ENCODE results near the gene JUP.

DNA sequence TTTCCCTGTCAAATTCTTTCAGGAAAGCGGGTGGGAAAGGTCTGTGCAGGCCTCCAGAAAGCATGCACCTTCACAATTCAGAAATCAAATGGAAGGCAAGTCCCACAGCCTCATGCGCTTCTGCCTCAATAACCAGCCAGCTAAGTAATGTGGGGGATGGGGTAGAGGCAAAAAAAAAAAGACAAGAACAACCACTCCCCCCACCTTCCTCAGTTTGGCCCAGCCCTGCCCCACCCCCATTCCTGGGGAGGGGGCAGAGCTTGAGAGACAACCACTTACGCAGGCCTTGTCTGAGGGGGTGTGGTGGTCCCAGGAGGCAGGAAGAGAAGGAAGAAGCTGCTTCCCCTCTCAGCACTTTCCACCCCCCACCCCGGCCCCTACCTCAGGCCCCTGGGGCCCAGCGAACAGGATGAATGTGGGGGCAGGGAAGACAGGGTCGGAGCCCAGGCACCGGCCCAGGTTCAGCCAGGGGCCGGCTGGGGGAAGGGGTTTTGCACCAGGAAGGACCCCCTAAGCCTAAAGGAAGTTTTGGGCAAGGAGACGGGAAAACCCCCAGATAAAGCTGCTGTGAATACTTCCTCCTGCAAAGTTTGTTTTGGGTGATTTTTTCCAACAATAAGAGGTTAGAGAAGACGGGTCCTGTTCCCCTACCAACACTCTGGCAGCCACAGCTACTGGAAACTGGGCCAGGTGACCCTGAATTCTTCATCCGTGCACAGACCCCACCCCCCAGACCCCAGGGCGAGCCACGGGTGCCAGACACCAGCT, 1.2 kb downstream of the JUP start:
- TF ChIP-seq, protein P1, sequence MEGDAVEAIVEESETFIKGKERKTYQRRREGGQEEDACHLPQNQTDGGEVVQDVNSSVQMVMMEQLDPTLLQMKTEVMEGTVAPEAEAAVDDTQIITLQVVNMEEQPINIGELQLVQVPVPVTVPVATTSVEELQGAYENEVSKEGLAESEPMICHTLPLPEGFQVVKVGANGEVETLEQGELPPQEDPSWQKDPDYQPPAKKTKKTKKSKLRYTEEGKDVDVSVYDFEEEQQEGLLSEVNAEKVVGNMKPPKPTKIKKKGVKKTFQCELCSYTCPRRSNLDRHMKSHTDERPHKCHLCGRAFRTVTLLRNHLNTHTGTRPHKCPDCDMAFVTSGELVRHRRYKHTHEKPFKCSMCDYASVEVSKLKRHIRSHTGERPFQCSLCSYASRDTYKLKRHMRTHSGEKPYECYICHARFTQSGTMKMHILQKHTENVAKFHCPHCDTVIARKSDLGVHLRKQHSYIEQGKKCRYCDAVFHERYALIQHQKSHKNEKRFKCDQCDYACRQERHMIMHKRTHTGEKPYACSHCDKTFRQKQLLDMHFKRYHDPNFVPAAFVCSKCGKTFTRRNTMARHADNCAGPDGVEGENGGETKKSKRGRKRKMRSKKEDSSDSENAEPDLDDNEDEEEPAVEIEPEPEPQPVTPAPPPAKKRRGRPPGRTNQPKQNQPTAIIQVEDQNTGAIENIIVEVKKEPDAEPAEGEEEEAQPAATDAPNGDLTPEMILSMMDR (IDR thresholded peaks at IDR 0.05) = no peak
- TF ChIP-seq POLR2A (IDR thresholded peaks at IDR 0.05) = no peak
